ENCODE results near the gene ADAT2. TPM values are rescaled to one million over a fixed set of nuclear protein-coding genes. Genes with fewer than 3 reads are reported as not detected.

Gene ADAT2
- total RNA-seq, 1 experiment from 2014 or later = 9.9 TPM

- H3K36me3 Mint-ChIP-seq (ENCODE audit: insufficient read depth, unreplicated experiment) = peaks cover 6% of the 10 kb centered on the region
- TF ChIP-seq CTCF (IDR thresholded peaks at IDR 0.05; ENCODE audit: unreplicated experiment) = no peak
- no peaks in the 10 kb centered on the region for H3K27me3 Mint-ChIP-seq (ENCODE audit: unreplicated experiment)
- no peak overlapping the region for H3K4me3 Mint-ChIP-seq (ENCODE audit: low read depth, unreplicated experiment)
- intact Hi-C loops (cut with micrococcal nuclease; ENCODE audit: unreplicated experiment) = no loop called here
- no peaks in the 10 kb centered on the region for H3K9me3 Mint-ChIP-seq (ENCODE audit: low read depth, unreplicated experiment)
- peaks cover 52% of the 10 kb centered on the region for H3K4me1 Mint-ChIP-seq (ENCODE audit: low read depth, unreplicated experiment)
- CTCF ChIA-PET = interaction anchor here (0.8 kb wide), 2 partner anchors 9 to 26 kb away, joined by 3 read pairs; no protein-coding TSS in a partner anchor
- no peak for DNase-seq
- no TSS peak for BruUV-seq (replicated peaks)
- peak overlapping the region; percentile 93 for H3K27ac Mint-ChIP-seq (ENCODE audit: unreplicated experiment)
Observed at GRCh38 chr6:143396497-143397226, 53.8 kb downstream of the ADAT2 start.

GRCh38 chr6:143395699-143396098, 54.8 kb downstream of the ADAT2 start:
- Mint-ChIP-seq H3K4me3 (ENCODE audit: low read depth, unreplicated experiment) (no peak overlapping the region), H3K36me3 (ENCODE audit: insufficient read depth, unreplicated experiment) (peaks cover 6% of the 10 kb centered on the region), H3K27me3 (ENCODE audit: unreplicated experiment) (no peaks in the 10 kb centered on the region), H3K9me3 (ENCODE audit: low read depth, unreplicated experiment) (no peaks in the 10 kb centered on the region), H3K4me1 (ENCODE audit: low read depth, unreplicated experiment) (peaks cover 45% of the 10 kb centered on the region), H3K27ac (ENCODE audit: unreplicated experiment) (no peak overlapping the region)
- DNase-seq = no peak
- no TSS peak for BruUV-seq (replicated peaks)
- intact Hi-C loops (cut with micrococcal nuclease; ENCODE audit: unreplicated experiment) = no loop called here
- CTCF ChIA-PET = no interaction called here
- no peak for TF ChIP-seq CTCF (IDR thresholded peaks at IDR 0.05; ENCODE audit: unreplicated experiment)

GRCh38 chr6:143394389-143394788, 56.1 kb downstream of the ADAT2 start:
- peaks cover 34% of the 10 kb centered on the region for H3K4me1 Mint-ChIP-seq (ENCODE audit: low read depth, unreplicated experiment)
- H3K9me3 Mint-ChIP-seq (ENCODE audit: low read depth, unreplicated experiment) = no peaks in the 10 kb centered on the region
- intact Hi-C loops (cut with micrococcal nuclease; ENCODE audit: unreplicated experiment) = no loop called here
- BruUV-seq (replicated peaks) = no TSS peak
- H3K36me3 Mint-ChIP-seq (ENCODE audit: insufficient read depth, unreplicated experiment) = peaks cover 6% of the 10 kb centered on the region
- H3K4me3 Mint-ChIP-seq (ENCODE audit: low read depth, unreplicated experiment) = no peak overlapping the region
- H3K27me3 Mint-ChIP-seq (ENCODE audit: unreplicated experiment) = no peaks in the 10 kb centered on the region
- CTCF ChIA-PET = no interaction called here
- no peak for TF ChIP-seq CTCF (IDR thresholded peaks at IDR 0.05; ENCODE audit: unreplicated experiment)
- no peak overlapping the region for H3K27ac Mint-ChIP-seq (ENCODE audit: unreplicated experiment)
- no peak for DNase-seq

GRCh38 chr6:143390278-143390677, 60.2 kb downstream of the ADAT2 start:
- Mint-ChIP-seq H3K36me3 (ENCODE audit: insufficient read depth, unreplicated experiment) (no peaks in the 10 kb centered on the region), H3K27ac (ENCODE audit: unreplicated experiment) (no peak overlapping the region), H3K4me1 (ENCODE audit: low read depth, unreplicated experiment) (no peaks in the 10 kb centered on the region), H3K4me3 (ENCODE audit: low read depth, unreplicated experiment) (no peak overlapping the region), H3K9me3 (ENCODE audit: low read depth, unreplicated experiment) (no peaks in the 10 kb centered on the region), H3K27me3 (ENCODE audit: unreplicated experiment) (no peaks in the 10 kb centered on the region)
- CTCF ChIA-PET = no interaction called here
- TF ChIP-seq CTCF (IDR thresholded peaks at IDR 0.05; ENCODE audit: unreplicated experiment) = no peak
- intact Hi-C loops (cut with micrococcal nuclease; ENCODE audit: unreplicated experiment) = no loop called here
- no peak for DNase-seq
- BruUV-seq (replicated peaks) = no TSS peak

Measured in Calu3 (cell line).